A549 (cell line): ENCODE measurements around the gene B3GAT3. TPM values are rescaled to one million over a fixed set of nuclear protein-coding genes. Genes with fewer than 3 reads are reported as not detected.

Experiments used
- ATOH8 ChIP-seq: fragments of 250-450 bp; sonication (Bioruptor Pico); IDR thresholded peaks from 2 replicates; pipeline ENCODE4 v1.5.0; 2020; ENCODE audit warnings: low read depth, mild to moderate bottlenecking, moderate library complexity
- BHLHE40 ChIP-seq: IDR thresholded peaks from 2 replicates; pipeline ENCODE4 v1.6.1; 2012; ENCODE audit warnings: low read depth, low read length, inconsistent platforms
- CBX2 ChIP-seq: fragments of 200-600 bp; sonication (generic); IDR thresholded peaks from 2 replicates; pipeline ENCODE4 v1.6.1; 2016; ENCODE audit warnings: low read depth, mild to moderate bottlenecking, borderline replicate concordance
- CBX8 ChIP-seq: fragments of 200-600 bp; sonication (generic); IDR thresholded peaks from 2 replicates; pipeline ENCODE4 v1.6.1; 2016
- CHD2 ChIP-seq: fragments of 150-350 bp; IDR thresholded peaks from 2 replicates; pipeline ENCODE4 v1.6.1; 2014; ENCODE audit warnings: low read length; ENCODE audit not compliant: partially characterized antibody
- E2F6 ChIP-seq: IDR thresholded peaks from 2 replicates; pipeline ENCODE4 v1.6.1; 2012; ENCODE audit warnings: low read depth, borderline replicate concordance
- EHF ChIP-seq: fragments of 250-450 bp; sonication (Bioruptor Pico); IDR thresholded peaks from 2 replicates; pipeline ENCODE4 v1.5.0; 2020; ENCODE audit warnings: mild to moderate bottlenecking
- ELK1 ChIP-seq: fragments of 150-350 bp; IDR thresholded peaks from 2 replicates; pipeline ENCODE4 v1.6.1; 2014; ENCODE audit warnings: low read depth, mild to moderate bottlenecking, low read length
- EP300 ChIP-seq, 2 experiments: fragments of >200 bp; sonication (Bioruptor Twin); formaldehyde crosslinking; IDR thresholded peaks; 2 replicates in 1 of 2; 3 replicates in 1 of 2; pipeline ENCODE4 v1.6.1; 2016 to 2017
- FOSB ChIP-seq: fragments of 250-450 bp; sonication (Bioruptor Pico); IDR thresholded peaks from 2 replicates; pipeline ENCODE4 v1.5.0; 2020; ENCODE audit warnings: mild to moderate bottlenecking, moderate library complexity
- FOSL2 ChIP-seq, 2 experiments: fragments of 450-650 bp in 1 of 2; fragments of >200 bp in 1 of 2; sonication (Bioruptor Twin) in 1 of 2; formaldehyde crosslinking; IDR thresholded peaks; 2 replicates each; pipeline versions ENCODE4 v1.5.0 to v1.6.1; 2016 to 2020; ENCODE audit warnings: mild to moderate bottlenecking in 1 of 2, moderate library complexity in 1 of 2
- HEYL ChIP-seq: fragments of 250-450 bp; sonication (Bioruptor Pico); IDR thresholded peaks from 2 replicates; pipeline ENCODE4 v1.8.0; 2021; ENCODE audit warnings: mild to moderate bottlenecking, moderate library complexity
- HOXA7 ChIP-seq: fragments of 250-450 bp; sonication (Bioruptor Pico); IDR thresholded peaks from 2 replicates; pipeline ENCODE4 v1.5.0; 2020; ENCODE audit warnings: mild to moderate bottlenecking, moderate library complexity
- HOXB5 ChIP-seq: fragments of 250-450 bp; sonication (Bioruptor Pico); IDR thresholded peaks from 2 replicates; pipeline ENCODE4 v1.5.0; 2020; ENCODE audit warnings: mild to moderate bottlenecking, moderate library complexity
- KDM1A ChIP-seq: fragments of 200-600 bp; sonication (generic); IDR thresholded peaks from 2 replicates; pipeline ENCODE4 v1.6.1; 2016; ENCODE audit warnings: low read depth, mild to moderate bottlenecking
- KDM5A ChIP-seq: fragments of 200-600 bp; sonication (generic); IDR thresholded peaks from 2 replicates; pipeline ENCODE4 v1.6.1; 2016; ENCODE audit warnings: antibody characterized with exemption, mild to moderate bottlenecking
- MAZ ChIP-seq: fragments of 150-350 bp; IDR thresholded peaks from 2 replicates; pipeline ENCODE4 v1.6.1; 2014; ENCODE audit warnings: antibody characterized with exemption, low read depth, low read length, borderline replicate concordance
- NPAS2 ChIP-seq: fragments of 250-450 bp; sonication (Bioruptor Pico); IDR thresholded peaks from 2 replicates; pipeline ENCODE4 v1.8.0; 2022; ENCODE audit warnings: mild to moderate bottlenecking, moderate library complexity, borderline replicate concordance
- NR3C1 ChIP-seq: fragments of >200 bp; sonication (Bioruptor Twin); formaldehyde crosslinking; IDR thresholded peaks from 3 replicates; pipeline ENCODE4 v1.6.1; 2017
- POLR2AphosphoS2 ChIP-seq: conservative IDR thresholded peaks from 2 replicates; pipeline ENCODE4 v1.6.1; 2012; ENCODE audit warnings: low read length, improper control_type of control experiment, inconsistent platforms
- RARB ChIP-seq: fragments of 250-450 bp; sonication (Bioruptor Pico); IDR thresholded peaks from 2 replicates; pipeline ENCODE4 v1.8.0; 2021; ENCODE audit warnings: mild to moderate bottlenecking, moderate library complexity
- RFX5 ChIP-seq: fragments of 450-650 bp; IDR thresholded peaks from 2 replicates; pipeline ENCODE4 v1.7.1; 2014; ENCODE audit warnings: antibody characterized with exemption, mild to moderate bottlenecking, moderate library complexity
- RNF2 ChIP-seq: fragments of 200-600 bp; sonication (generic); IDR thresholded peaks from 2 replicates; pipeline ENCODE4 v1.6.1; 2016; ENCODE audit warnings: low read depth, mild to moderate bottlenecking, antibody characterized with exemption, moderate library complexity, borderline replicate concordance
- SMC3 ChIP-seq: fragments of >200 bp; sonication (Bioruptor Twin); formaldehyde crosslinking; IDR thresholded peaks from 3 replicates; pipeline ENCODE4 v1.6.1; 2018; ENCODE audit warnings: inconsistent platforms
- SREBF2 ChIP-seq: fragments of 450-650 bp; IDR thresholded peaks from 2 replicates; pipeline ENCODE4 v1.6.1; 2014; ENCODE audit warnings: mild to moderate bottlenecking, moderate library complexity
- TP53 ChIP-seq: fragments of 250-450 bp; sonication (Bioruptor Pico); IDR thresholded peaks from 2 replicates; pipeline ENCODE4 v1.5.0; 2021; ENCODE audit warnings: mild to moderate bottlenecking, moderate library complexity
- ZNF302 ChIP-seq: fragments of 250-450 bp; sonication (Bioruptor Pico); IDR thresholded peaks from 2 replicates; pipeline ENCODE4 v1.9.0; 2021; ENCODE audit warnings: inconsistent platforms, mild to moderate bottlenecking, moderate library complexity
- ZSCAN20 ChIP-seq: fragments of 250-450 bp; sonication (Bioruptor Pico); IDR thresholded peaks from 2 replicates; pipeline ENCODE4 v1.8.0; 2022; ENCODE audit warnings: mild to moderate bottlenecking, moderate library complexity
- polyA plus RNA-seq, 4 experiments: library from polyadenylated mRNA; depleted of rRNA in 3 of 4; stranded (reverse); fragments of >200 nt; fragmentation: RNase III in 1 of 4; extraction: RNeasy Plus Mini Kit Qiagen cat#74134 plus additional on column Dnase treatment in 1 of 4; gene quantifications; 2 replicates in 3 of 4; 3 replicates in 1 of 4; pipeline ENCODE4 v1.2.3, GENCODE V29; 2011 to 2017

B3GAT3 gene
- polyA plus RNA-seq, 2 of the 4 experiments (the other 2 are of a cell fraction), result 19.0 to 41.0 TPM

- TF ChIP-seq CBX2, result no peak
- 0 out of 2 replicates have a peak, but pooled peaks have one; percentile 68 for TF ChIP-seq MAZ
- TF ChIP-seq ZSCAN20 (CRISPR knock-in tag), result no peak
- no peak for TF ChIP-seq POLR2AphosphoS2
- TF ChIP-seq BHLHE40, result no peak
- TF ChIP-seq CHD2, result no peak
- TF ChIP-seq RNF2, result no peak
- TF ChIP-seq ELK1, result no peak
- no peak; the same call in 1 of the 2 replicates for TF ChIP-seq TP53 (CRISPR knock-in tag)
- TF ChIP-seq KDM5A, result peak; percentile 12; the same call in 1 of the 2 replicates
- TF ChIP-seq EHF, result no peak
- no peak for TF ChIP-seq NPAS2 (CRISPR knock-in tag)
- TF ChIP-seq KDM1A, result no peak
- no peak for TF ChIP-seq CBX8
- TF ChIP-seq HOXB5 (CRISPR knock-in tag), result no peak
- TF ChIP-seq E2F6, result no peak; the same call in 1 of the 2 replicates
- TF ChIP-seq FOSB (CRISPR knock-in tag), result no peak
- 0 out of 3 replicates have a peak, but pooled peaks have one; percentile 9 for TF ChIP-seq SMC3
- TF ChIP-seq RARB (CRISPR knock-in tag), result no peak
- TF ChIP-seq EP300 (IDR thresholded peaks at IDR 0.05), result no peak
- TF ChIP-seq ZNF302 (CRISPR knock-in tag), result no peak
- no peak for TF ChIP-seq SREBF2
- TF ChIP-seq ATOH8, result no peak
- TF ChIP-seq HOXA7 (CRISPR knock-in tag), result no peak
- TF ChIP-seq FOSL2 (IDR thresholded peaks at IDR 0.05), result no peak
- peak; percentile 36 for TF ChIP-seq FOSL2 (CRISPR knock-in tag; IDR thresholded peaks at IDR 0.05)
- no peak for TF ChIP-seq NR3C1
- TF ChIP-seq RFX5, result peak; percentile 87; the same call in 1 of the 2 replicates
- no peak for TF ChIP-seq HEYL (CRISPR knock-in tag)
These were observed 30.2 kb downstream of the B3GAT3 start, which contains the start of gene TUT1 (continued) for GRCh38 chr11:62591448-62592145.
